Measurements from ENCODE around the gene SMIM3. TPM values are rescaled to one million over a fixed set of nuclear protein-coding genes. Genes with fewer than 3 reads are reported as not detected.

SMIM3 gene
- total and polyA plus RNA-seq, 10 of the 15 experiments (the other 5 are each of a cell fraction or from before 2014, with no cell fraction given): 1.0 to 14.3 (median 7.7) TPM

GRCh38 chr5:150765799-150766169 lies 12.8 kb upstream of the SMIM3 start:
- intact Hi-C loops (cut with micrococcal nuclease; ENCODE audit: unreplicated experiment): no loop called here
- no TSS peak for BruUV-seq (replicated peaks)
- TF ChIP-seq CEBPB (IDR thresholded peaks at IDR 0.05; ENCODE audit: borderline replicate concordance in 1 of 2, low read depth in 2 of 2, low read length in 2 of 2): no peak
- no peak for TF ChIP-seq PAX8 (IDR thresholded peaks at IDR 0.05)
- TF ChIP-seq TCF12 (IDR thresholded peaks at IDR 0.05; ENCODE audit: low read depth, low read length): no peak
- no peak for TF ChIP-seq CHD4 (IDR thresholded peaks at IDR 0.05)
- no peak for TF ChIP-seq RELA (IDR thresholded peaks at IDR 0.05; ENCODE audit: borderline replicate concordance, partially characterized antibody)
- TF ChIP-seq ZNF384 (IDR thresholded peaks at IDR 0.05; ENCODE audit: borderline replicate concordance, low read depth, low read length): no peak
- TF ChIP-seq ZNF207 (IDR thresholded peaks at IDR 0.05; ENCODE audit: borderline replicate concordance): no peak
- no peak for TF ChIP-seq MAX (IDR thresholded peaks at IDR 0.05; ENCODE audit: low read depth, low read length)
- TF ChIP-seq BACH1 (IDR thresholded peaks at IDR 0.05; ENCODE audit: borderline replicate concordance): no peak
- no peak for TF ChIP-seq CHD1 (IDR thresholded peaks at IDR 0.05; ENCODE audit: low read depth, low read length)
- H3K27me3 ChIP-seq (replicated peaks in 1 of 2; ENCODE audit: control insufficient read depth in 2 of 2, insufficient read depth in 2 of 2, low read length in 1 of 2): no peaks in the 10 kb centered on the region
- ChIA-PET RAD21 (ENCODE audit: unreplicated experiment) (no interaction called here), POLR2A (no interaction called here), SMC1A (ENCODE audit: uncharacterized antibody, unreplicated experiment) (no interaction called here), CTCF (interaction anchor here (1.0 to 1.8 kb wide), 3 partner anchors 9 to 65 kb away, joined by 3 to 5 read pairs (median 4); partner anchors contain the start of genes RBM22 and SMIM3)
- H3K4me1 ChIP-seq (ENCODE audit: control insufficient read depth, insufficient read depth, low read length): no peaks in the 10 kb centered on the region
- no peaks in the 10 kb centered on the region for H3K36me3 ChIP-seq (ENCODE audit: control insufficient read depth in 2 of 2, insufficient read depth in 2 of 2, low read length in 1 of 2)
- in situ Hi-C loops (cut with MboI): no loop called here
- DNase-seq (ENCODE audit: low read depth, low spot score): no peak
- H3K79me2 ChIP-seq (ENCODE audit: control insufficient read depth, insufficient read depth, low read length): no peaks in the 10 kb centered on the region
- H4K20me1 ChIP-seq (ENCODE audit: control insufficient read depth, insufficient read depth): no peaks in the 10 kb centered on the region
- no peak overlapping the region for H3K4me2 ChIP-seq (ENCODE audit: control insufficient read depth, insufficient read depth)
- no peak overlapping the region for H3K4me3 ChIP-seq
- no peaks in the 10 kb centered on the region; the same call in 2 of the 3 replicates for H3K9me3 ChIP-seq (replicated peaks; ENCODE audit: control insufficient read depth, insufficient read depth, low read length)
- ATAC-seq: no peak
- no peak overlapping the region for H3K27ac ChIP-seq (ENCODE audit: control insufficient read depth, insufficient read depth)
- WGBS (ENCODE audit: insufficient coverage, insufficient replicate concordance, low lambda C conversion rate, missing lambda C conversion rate): 89% methylated on average over 1 of the region's 1 CpG
- no peak overlapping the region for H3K9ac ChIP-seq (ENCODE audit: control insufficient read depth, insufficient read depth, low read length)
- H2AFZ ChIP-seq (ENCODE audit: control insufficient read depth, low read depth, low read length): no peak overlapping the region
- FAIRE-seq: no peak

Measured in GM12878 (cell line).